ENCODE data around the gene SPDYE6.
"Not testable (repeated sequence)": the region's sequence is repeated elsewhere in the genome, so short reads cannot be mapped to it uniquely, and the experiment has no call there.

- TF ChIP-seq, protein P1, sequence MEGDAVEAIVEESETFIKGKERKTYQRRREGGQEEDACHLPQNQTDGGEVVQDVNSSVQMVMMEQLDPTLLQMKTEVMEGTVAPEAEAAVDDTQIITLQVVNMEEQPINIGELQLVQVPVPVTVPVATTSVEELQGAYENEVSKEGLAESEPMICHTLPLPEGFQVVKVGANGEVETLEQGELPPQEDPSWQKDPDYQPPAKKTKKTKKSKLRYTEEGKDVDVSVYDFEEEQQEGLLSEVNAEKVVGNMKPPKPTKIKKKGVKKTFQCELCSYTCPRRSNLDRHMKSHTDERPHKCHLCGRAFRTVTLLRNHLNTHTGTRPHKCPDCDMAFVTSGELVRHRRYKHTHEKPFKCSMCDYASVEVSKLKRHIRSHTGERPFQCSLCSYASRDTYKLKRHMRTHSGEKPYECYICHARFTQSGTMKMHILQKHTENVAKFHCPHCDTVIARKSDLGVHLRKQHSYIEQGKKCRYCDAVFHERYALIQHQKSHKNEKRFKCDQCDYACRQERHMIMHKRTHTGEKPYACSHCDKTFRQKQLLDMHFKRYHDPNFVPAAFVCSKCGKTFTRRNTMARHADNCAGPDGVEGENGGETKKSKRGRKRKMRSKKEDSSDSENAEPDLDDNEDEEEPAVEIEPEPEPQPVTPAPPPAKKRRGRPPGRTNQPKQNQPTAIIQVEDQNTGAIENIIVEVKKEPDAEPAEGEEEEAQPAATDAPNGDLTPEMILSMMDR (conservative IDR thresholded peaks at IDR 0.05; ENCODE audit: low read depth, low read length) = not testable (repeated sequence)
- TF ChIP-seq EZH2 (IDR thresholded peaks at IDR 0.05; ENCODE audit: borderline replicate concordance, low read depth, low read length, poor library complexity, severe bottlenecking) = not testable (repeated sequence)
Measured at GRCh38 chr7:102340599-102341368, 15.5 kb downstream of the SPDYE6 start.

All from A673 (cell line).